Gastrocnemius medialis (tissue), 4 donors: ENCODE measurements around the gene TMCC1.

Experiments
- POLR2A ChIP-seq, 2 donors: fragments of 450-650 bp; IDR thresholded peaks; one replicate each; pipeline ENCODE4 v1.6.1; 2017; ENCODE audit warnings: antibody characterized with exemption in 2 of 2, mild to moderate bottlenecking in 2 of 2, moderate library complexity in 2 of 2
- TF ChIP-seq, protein P1 (sequence below), 5 experiments: fragments of 450-650 bp in 3 of 5; fragments of 200-600 bp in 2 of 5; sonication (generic) in 2 of 5; IDR thresholded peaks in 4 of 5; conservative IDR thresholded peaks in 1 of 5; 1 replicate in 4 of 5; 2 replicates in 1 of 5; pipeline ENCODE4 v1.5.1; 2016 to 2019; ENCODE audit warnings: antibody characterized with exemption in 5 of 5, mild to moderate bottlenecking in 3 of 5, moderate library complexity in 3 of 5

DNA sequence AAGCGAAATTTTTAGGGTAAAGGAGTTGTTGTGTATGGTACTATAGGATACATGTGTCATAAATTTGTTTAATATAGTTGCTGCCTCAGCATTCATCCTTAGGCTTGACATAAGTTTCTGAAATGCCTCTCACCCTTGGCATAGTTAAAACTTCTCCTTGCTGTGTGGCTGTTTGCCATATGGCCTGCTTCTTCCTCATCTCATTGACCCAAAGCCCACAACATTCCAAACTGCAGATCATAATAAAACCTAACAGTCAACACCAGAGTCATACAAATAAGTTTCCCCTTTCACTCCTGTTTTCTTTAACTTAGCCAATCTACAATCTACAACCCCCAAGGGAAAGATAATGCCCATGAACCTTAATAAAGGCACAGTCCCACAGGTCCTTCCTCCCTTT, 136.6 kb downstream of the TMCC1 start:
- TF ChIP-seq POLR2A (IDR thresholded peaks at IDR 0.05) = no peak
- TF ChIP-seq, protein P1, sequence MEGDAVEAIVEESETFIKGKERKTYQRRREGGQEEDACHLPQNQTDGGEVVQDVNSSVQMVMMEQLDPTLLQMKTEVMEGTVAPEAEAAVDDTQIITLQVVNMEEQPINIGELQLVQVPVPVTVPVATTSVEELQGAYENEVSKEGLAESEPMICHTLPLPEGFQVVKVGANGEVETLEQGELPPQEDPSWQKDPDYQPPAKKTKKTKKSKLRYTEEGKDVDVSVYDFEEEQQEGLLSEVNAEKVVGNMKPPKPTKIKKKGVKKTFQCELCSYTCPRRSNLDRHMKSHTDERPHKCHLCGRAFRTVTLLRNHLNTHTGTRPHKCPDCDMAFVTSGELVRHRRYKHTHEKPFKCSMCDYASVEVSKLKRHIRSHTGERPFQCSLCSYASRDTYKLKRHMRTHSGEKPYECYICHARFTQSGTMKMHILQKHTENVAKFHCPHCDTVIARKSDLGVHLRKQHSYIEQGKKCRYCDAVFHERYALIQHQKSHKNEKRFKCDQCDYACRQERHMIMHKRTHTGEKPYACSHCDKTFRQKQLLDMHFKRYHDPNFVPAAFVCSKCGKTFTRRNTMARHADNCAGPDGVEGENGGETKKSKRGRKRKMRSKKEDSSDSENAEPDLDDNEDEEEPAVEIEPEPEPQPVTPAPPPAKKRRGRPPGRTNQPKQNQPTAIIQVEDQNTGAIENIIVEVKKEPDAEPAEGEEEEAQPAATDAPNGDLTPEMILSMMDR (IDR thresholded peaks at IDR 0.05 in 4 of 5, conservative IDR thresholded peaks at IDR 0.05 in 1 of 5) = no peak
